ENCODE data around the gene TNFRSF6B. TPM values are rescaled to one million over a fixed set of nuclear protein-coding genes. Genes with fewer than 3 reads are reported as not detected.
"Not testable (repeated sequence)": the region's sequence is repeated elsewhere in the genome, so short reads cannot be mapped to it uniquely, and the experiment has no call there.

The TNFRSF6B gene
- total and polyA plus RNA-seq, 2 donors from 2014 or later: 2.4 to 64.5 TPM

GRCh38 chr20:63648895-63649589 lies 47.4 kb upstream of the TNFRSF6B start:
- H3K36me3 ChIP-seq (ENCODE audit: control insufficient read depth in 2 of 3, insufficient read depth in 3 of 3, low read length in 3 of 3): no peaks in the 10 kb centered on the region
- H3K4me3 ChIP-seq (ENCODE audit: low read length in 3 of 3): no peak overlapping the region
- no peaks in the 10 kb centered on the region for H3K9me3 ChIP-seq (ENCODE audit: control insufficient read depth in 2 of 3, insufficient read depth in 1 of 3, low read length in 3 of 3)
- DNase-seq: no peak
- peaks cover 0 to 12% (median 5%) of the 10 kb centered on the region in 3 donors for H3K4me1 ChIP-seq (ENCODE audit: control insufficient read depth in 2 of 3, insufficient read depth in 2 of 3, low read depth in 1 of 3, low read length in 3 of 3)
- no peaks in the 10 kb centered on the region for H3K27me3 ChIP-seq (ENCODE audit: control insufficient read depth, insufficient read depth, low read length)
- TF ChIP-seq CTCF (IDR thresholded peaks at IDR 0.05; ENCODE audit: borderline replicate concordance, extremely low read depth, insufficient read depth): no peak
- no peak overlapping the region for H3K9ac ChIP-seq (ENCODE audit: low read length in 3 of 3)
- FAIRE-seq: no peak
- intact Hi-C loops (cut with DNase I): no loop called here
- H3K27ac ChIP-seq (ENCODE audit: low read depth in 2 of 2, low read length in 2 of 2): no peak overlapping the region

GRCh38 chr20:63650486-63650885 lies 46.0 kb upstream of the TNFRSF6B start:
- H3K9ac ChIP-seq (ENCODE audit: low read length in 3 of 3); FAIRE-seq; H3K27me3 ChIP-seq (ENCODE audit: control insufficient read depth, insufficient read depth, low read length); H3K4me3 ChIP-seq (ENCODE audit: low read length in 3 of 3); H3K27ac ChIP-seq (ENCODE audit: low read depth in 2 of 2, low read length in 2 of 2); H3K9me3 ChIP-seq (ENCODE audit: control insufficient read depth in 2 of 3, insufficient read depth in 1 of 3, low read length in 3 of 3); intact Hi-C loops (cut with DNase I); H3K36me3 ChIP-seq (ENCODE audit: control insufficient read depth in 2 of 3, insufficient read depth in 3 of 3, low read length in 3 of 3); DNase-seq: not testable (repeated sequence)
- H3K4me1 ChIP-seq (ENCODE audit: control insufficient read depth in 2 of 3, insufficient read depth in 2 of 3, low read depth in 1 of 3, low read length in 3 of 3): peaks cover 0 to 17% (median 5%) of the 10 kb centered on the region in 3 donors

GRCh38 chr20:63651942-63652191 lies 44.6 kb upstream of the TNFRSF6B start:
- no peak overlapping the region for H3K9ac ChIP-seq (ENCODE audit: low read length in 3 of 3)
- TF ChIP-seq CTCF (IDR thresholded peaks at IDR 0.05; ENCODE audit: borderline replicate concordance, extremely low read depth, insufficient read depth): no peak
- intact Hi-C loops (cut with DNase I): no loop called here
- no peaks in the 10 kb centered on the region for H3K27me3 ChIP-seq (ENCODE audit: control insufficient read depth, insufficient read depth, low read length)
- H3K4me1 ChIP-seq (ENCODE audit: control insufficient read depth in 2 of 3, insufficient read depth in 2 of 3, low read depth in 1 of 3, low read length in 3 of 3): peaks cover 0 to 17% (median 5%) of the 10 kb centered on the region in 3 donors
- no peaks in the 10 kb centered on the region for H3K9me3 ChIP-seq (ENCODE audit: control insufficient read depth in 2 of 3, insufficient read depth in 1 of 3, low read length in 3 of 3)
- FAIRE-seq (no peak), DNase-seq (peak in 1 of 5 donors; percentile 87)
- no peak overlapping the region for H3K4me3 ChIP-seq (ENCODE audit: low read length in 3 of 3)
- no peak overlapping the region for H3K27ac ChIP-seq (ENCODE audit: low read depth in 2 of 2, low read length in 2 of 2)
- no peaks in the 10 kb centered on the region for H3K36me3 ChIP-seq (ENCODE audit: control insufficient read depth in 2 of 3, insufficient read depth in 3 of 3, low read length in 3 of 3)

- Histone ChIP-seq H3K27ac (ENCODE audit: low read depth in 2 of 2, low read length in 2 of 2) (no peak overlapping the region), H3K9ac (ENCODE audit: low read length in 3 of 3) (no peak overlapping the region), H3K4me1 (ENCODE audit: control insufficient read depth in 2 of 3, insufficient read depth in 2 of 3, low read depth in 1 of 3, low read length in 3 of 3) (peaks cover 0 to 20% (median 5%) of the 10 kb centered on the region in 3 donors), H3K4me3 (ENCODE audit: low read length in 3 of 3) (peak overlapping the region in 1 of 3 donors; percentile 37), H3K27me3 (ENCODE audit: control insufficient read depth, insufficient read depth, low read length) (no peaks in the 10 kb centered on the region), H3K36me3 (ENCODE audit: control insufficient read depth in 2 of 3, insufficient read depth in 3 of 3, low read length in 3 of 3) (no peaks in the 10 kb centered on the region), H3K9me3 (ENCODE audit: control insufficient read depth in 2 of 3, insufficient read depth in 1 of 3, low read length in 3 of 3) (no peaks in the 10 kb centered on the region)
- FAIRE-seq (no peak), DNase-seq (peak; percentile 47 to 89 (median 77))
- TF ChIP-seq CTCF (IDR thresholded peaks at IDR 0.05; ENCODE audit: borderline replicate concordance, extremely low read depth, insufficient read depth): no peak
- intact Hi-C loops (cut with DNase I): no loop called here
Measured at GRCh38 chr20:63652192-63652980, 44.1 kb upstream of the TNFRSF6B start.
